Thyroid gland (tissue), 4 donors: ENCODE results near the gene ADAM12.

Source experiments
- POLR2A ChIP-seq, 2 donors: fragments of 450-650 bp; IDR thresholded peaks; one replicate each; pipeline ENCODE4 v1.6.1; 2017; ENCODE audit warnings: antibody characterized with exemption in 2 of 2, mild to moderate bottlenecking in 2 of 2, moderate library complexity in 1 of 2
- TF ChIP-seq, protein P1 (sequence below), 6 experiments: fragments of 200-600 bp in 3 of 6; fragments of 450-650 bp in 3 of 6; sonication (generic) in 3 of 6; IDR thresholded peaks; one replicate each; pipeline ENCODE4 v1.5.1; 2016 to 2019; ENCODE audit warnings: antibody characterized with exemption in 6 of 6, mild to moderate bottlenecking in 2 of 6, inconsistent platforms in 1 of 6, moderate library complexity in 1 of 6

DNA sequence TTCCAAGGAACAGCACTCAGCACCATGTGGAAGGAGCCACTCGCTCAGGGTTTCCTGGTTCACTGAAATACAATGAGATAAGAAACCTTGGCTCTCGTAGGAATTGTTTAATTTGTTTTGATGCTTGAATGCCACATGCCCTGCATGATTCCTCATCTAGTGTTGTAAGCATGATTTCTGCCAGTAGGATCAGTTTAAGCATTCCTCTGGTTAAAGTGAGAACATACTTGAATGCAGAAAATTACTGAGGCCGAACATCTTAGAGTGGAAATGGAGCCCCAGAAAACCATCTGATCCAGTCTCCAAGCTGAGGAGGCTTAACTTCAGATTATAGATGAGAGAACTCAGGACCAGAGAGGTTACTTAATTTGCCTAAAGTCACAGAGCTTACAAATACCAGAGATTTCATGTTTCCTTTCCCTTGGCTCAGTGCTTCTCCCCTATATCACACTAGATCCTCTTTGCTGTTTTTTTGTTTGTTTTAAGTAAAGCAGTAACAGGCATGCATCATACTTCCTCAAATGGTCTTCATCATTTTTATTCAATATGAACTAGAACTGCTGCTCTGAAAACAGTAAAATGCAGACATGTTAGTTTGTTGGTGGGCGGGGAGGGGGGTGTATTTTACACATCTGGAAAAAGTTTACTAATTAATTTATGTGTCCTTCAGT, 125.1 kb downstream of the ADAM12 start:
- no peak for TF ChIP-seq POLR2A (IDR thresholded peaks at IDR 0.05)
- TF ChIP-seq, protein P1, sequence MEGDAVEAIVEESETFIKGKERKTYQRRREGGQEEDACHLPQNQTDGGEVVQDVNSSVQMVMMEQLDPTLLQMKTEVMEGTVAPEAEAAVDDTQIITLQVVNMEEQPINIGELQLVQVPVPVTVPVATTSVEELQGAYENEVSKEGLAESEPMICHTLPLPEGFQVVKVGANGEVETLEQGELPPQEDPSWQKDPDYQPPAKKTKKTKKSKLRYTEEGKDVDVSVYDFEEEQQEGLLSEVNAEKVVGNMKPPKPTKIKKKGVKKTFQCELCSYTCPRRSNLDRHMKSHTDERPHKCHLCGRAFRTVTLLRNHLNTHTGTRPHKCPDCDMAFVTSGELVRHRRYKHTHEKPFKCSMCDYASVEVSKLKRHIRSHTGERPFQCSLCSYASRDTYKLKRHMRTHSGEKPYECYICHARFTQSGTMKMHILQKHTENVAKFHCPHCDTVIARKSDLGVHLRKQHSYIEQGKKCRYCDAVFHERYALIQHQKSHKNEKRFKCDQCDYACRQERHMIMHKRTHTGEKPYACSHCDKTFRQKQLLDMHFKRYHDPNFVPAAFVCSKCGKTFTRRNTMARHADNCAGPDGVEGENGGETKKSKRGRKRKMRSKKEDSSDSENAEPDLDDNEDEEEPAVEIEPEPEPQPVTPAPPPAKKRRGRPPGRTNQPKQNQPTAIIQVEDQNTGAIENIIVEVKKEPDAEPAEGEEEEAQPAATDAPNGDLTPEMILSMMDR (IDR thresholded peaks at IDR 0.05) = peak in 2 of 6 experiments; percentile 7 to 15
